ENCODE measurements around the gene UBE4A. TPM values are rescaled to one million over a fixed set of nuclear protein-coding genes. Genes with fewer than 3 reads are reported as not detected.
"Not testable (repeated sequence)": the region's sequence is repeated elsewhere in the genome, so short reads cannot be mapped to it uniquely, and the experiment has no call there.

UBE4A gene
- total and polyA plus RNA-seq, 8 donors, result 3.5 to 68.8 (median 25.7) TPM

DNA sequence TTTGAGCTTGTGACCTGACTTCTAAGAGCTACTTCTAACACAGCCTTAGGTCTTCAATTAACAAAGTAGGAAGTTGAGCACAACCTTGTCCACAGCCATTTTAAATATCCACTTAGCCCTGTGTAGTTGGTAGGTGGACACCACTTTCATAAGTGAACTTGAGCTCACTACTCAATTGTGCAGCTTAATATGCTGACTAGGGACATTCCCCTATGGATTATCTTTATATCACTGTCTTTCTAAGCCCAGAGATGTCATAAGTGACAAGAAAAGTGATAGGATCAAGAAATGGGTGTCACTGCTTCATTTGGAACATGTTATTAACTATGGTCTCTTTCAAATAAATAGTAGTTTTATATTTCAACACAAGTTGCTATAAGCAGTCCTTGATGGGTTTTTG lies 38.0 kb downstream of the UBE4A start:
- Histone ChIP-seq H3K27ac (no peak overlapping the region), H3K27me3 (no peaks in the 10 kb centered on the region), H3K4me1 (peaks cover 2 to 19% (median 9%) of the 10 kb centered on the region in 4 donors), H3K9me3 (no peaks in the 10 kb centered on the region), H3K4me3 (no peak overlapping the region), H3K36me3 (peaks cover 39 to 73% (median 67%) of the 10 kb centered on the region in 4 donors)
- no peak for DNase-seq
- no peak for TF ChIP-seq EP300 (IDR thresholded peaks at IDR 0.05)
- no peak for TF ChIP-seq CTCF (IDR thresholded peaks at IDR 0.05)
- TF ChIP-seq POLR2A (IDR thresholded peaks at IDR 0.05), result no peak
- no peak for TF ChIP-seq POLR2AphosphoS5 (IDR thresholded peaks at IDR 0.05)
- intact Hi-C loops (cut with DNase I; ENCODE audit: low total_unique reads), result no loop called here

DNA sequence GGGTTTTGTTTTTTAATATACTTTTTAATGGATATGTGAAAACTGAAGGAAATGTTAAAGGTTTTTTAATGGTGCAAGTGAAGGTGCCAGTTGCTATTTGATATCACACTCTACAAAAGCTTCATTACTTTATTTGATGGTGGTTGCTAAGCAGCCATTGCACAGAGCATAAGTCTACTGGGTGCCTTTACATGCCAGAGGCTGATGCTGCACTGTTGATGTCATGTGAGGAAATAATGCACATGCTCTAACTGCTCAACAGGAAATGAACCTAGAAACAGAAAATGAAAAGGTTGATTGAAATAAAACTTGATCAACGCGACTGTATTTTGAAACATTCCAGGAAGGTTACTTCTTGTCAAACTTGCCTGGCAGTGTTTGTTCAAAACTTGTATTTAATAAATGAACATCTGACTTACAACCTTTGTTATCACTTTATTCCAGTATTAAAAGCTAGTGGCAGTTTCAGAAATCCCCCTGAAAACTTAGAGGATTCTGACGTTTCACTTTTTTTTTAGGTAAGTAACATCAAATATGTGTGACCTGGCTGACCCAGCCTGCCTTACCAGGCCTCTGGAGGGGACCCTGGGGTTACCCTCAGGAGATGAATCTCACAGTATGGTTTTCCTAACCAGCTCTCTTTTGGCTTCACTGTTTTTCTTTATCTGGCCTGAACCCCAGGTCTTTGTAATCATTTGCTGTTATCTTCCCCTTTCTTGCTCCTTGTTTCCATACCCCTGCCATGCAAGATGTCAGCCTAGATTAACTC lies 39.6 kb downstream of the UBE4A start:
- Histone ChIP-seq H3K27me3 (no peaks in the 10 kb centered on the region), H3K36me3 (peaks cover 23 to 58% (median 52%) of the 10 kb centered on the region in 4 donors), H3K4me1 (peaks cover 14 to 34% (median 23%) of the 10 kb centered on the region in 4 donors), H3K9me3 (no peaks in the 10 kb centered on the region), H3K4me3 (no peak overlapping the region), H3K27ac (peak overlapping the region in 4 of 5 donors; percentile 16 to 29 (median 24))
- DNase-seq, result peak in 1 of 2 donors; percentile 57
- TF ChIP-seq EP300 (IDR thresholded peaks at IDR 0.05), result no peak
- TF ChIP-seq POLR2AphosphoS5 (IDR thresholded peaks at IDR 0.05), result no peak
- TF ChIP-seq POLR2A (IDR thresholded peaks at IDR 0.05), result no peak
- TF ChIP-seq CTCF (IDR thresholded peaks at IDR 0.05), result no peak
- intact Hi-C loops (cut with DNase I; ENCODE audit: low total_unique reads), result no loop called here
- WGBS, 5 donors, result 23 to 39% (median 31%) methylated on average over 3 of the region's 3 CpGs

- Histone ChIP-seq H3K4me3 (peak within 1 kb of the TSS; percentile 87 to 99 (median 90)), H3K36me3 (peaks cover 3 to 46% (median 38%) of the 10 kb centered on the region in 4 donors), H3K9me3 (no peaks in the 10 kb centered on the region), H3K4me1 (peaks cover 17 to 55% (median 35%) of the 10 kb centered on the region in 4 donors), H3K27ac (peak within 1 kb of the TSS; percentile 67 to 91 (median 86)), H3K27me3 (no peaks in the 10 kb centered on the region)
- intact Hi-C loops (cut with DNase I; ENCODE audit: low total_unique reads), result loop anchor here (10.0 kb wide), 1 partner anchor 83 kb away; no protein-coding TSS in a partner anchor
- DNase-seq, result peak; percentile 91 to 96
- no peak for TF ChIP-seq EP300 (IDR thresholded peaks at IDR 0.05)
- peak; percentile 7 to 51 (median 46) for TF ChIP-seq POLR2AphosphoS5 (IDR thresholded peaks at IDR 0.05)
- 0% methylated on average over 39 to 51 of the region's 51 CpGs for WGBS, 5 donors
Measured at GRCh38 chr11:118401151-118401879, 41.9 kb downstream of the UBE4A start, which contains the start of gene ATP5MG. TSS of gene ATP5MG (plus strand) at chr11:118401606. CDS start at chr11:118401666, 60 bp downstream.

GRCh38 chr11:118401880-118402590 lies 42.6 kb downstream of the UBE4A start:
- peaks cover 17 to 59% (median 37%) of the 10 kb centered on the region in 4 donors for H3K4me1 ChIP-seq
- peak in 1 of 2 donors; percentile 23 for DNase-seq
- peak overlapping the region; percentile 87 to 99 (median 90) for H3K4me3 ChIP-seq
- no peaks in the 10 kb centered on the region for H3K27me3 ChIP-seq
- TF ChIP-seq CTCF (IDR thresholded peaks at IDR 0.05) (no peak), POLR2AphosphoS5 (IDR thresholded peaks at IDR 0.05) (peak in 1 of 3 donors; percentile 34), EP300 (IDR thresholded peaks at IDR 0.05) (no peak)
- peaks cover 7 to 46% (median 37%) of the 10 kb centered on the region in 4 donors for H3K36me3 ChIP-seq
- no peaks in the 10 kb centered on the region for H3K9me3 ChIP-seq
- H3K27ac ChIP-seq, result peak overlapping the region; percentile 67 to 91 (median 86)
- 1% methylated on average over 22 of the region's 22 CpGs for WGBS, 5 donors
- intact Hi-C loops (cut with DNase I; ENCODE audit: low total_unique reads), result loop anchor here (10.0 kb wide), 1 partner anchor 83 kb away; no protein-coding TSS in a partner anchor

- peak in 1 of 2 donors; percentile 2 for DNase-seq
- intact Hi-C loops (cut with DNase I; ENCODE audit: low total_unique reads), result loop anchor here (10.0 kb wide), 1 partner anchor 82 kb away; no protein-coding TSS in a partner anchor
- Histone ChIP-seq H3K36me3 (peaks cover 11 to 46% (median 37%) of the 10 kb centered on the region in 4 donors), H3K4me1 (peaks cover 17 to 60% (median 37%) of the 10 kb centered on the region in 4 donors), H3K4me3 (peak overlapping the region; percentile 87 to 99 (median 90)), H3K27ac (peak overlapping the region in 4 of 5 donors; percentile 85 to 91 (median 88))
- not testable (repeated sequence) for H3K27me3 ChIP-seq, H3K9me3 ChIP-seq
- 69 to 81% (median 75%) methylated on average over 7 of the region's 7 CpGs for WGBS, 5 donors
Measured at GRCh38 chr11:118402594-118402993, 43.2 kb downstream of the UBE4A start.
